Epithelial cell of esophagus (primary cell): ENCODE measurements around the gene MCU.
"Not testable (repeated sequence)": the region's sequence is repeated elsewhere in the genome, so short reads cannot be mapped to it uniquely, and the experiment has no call there.

ENCODE experiments used
- DNase-seq: peaks from one replicate; pipeline ENCODE4 v3.0.0; 2010; ENCODE audit warnings: low read depth
- H3K4me3 ChIP-seq: 2 replicates; pipeline ENCODE4 v1.5.1; 2011; ENCODE audit warnings: mild to moderate bottlenecking, low read length, control low read depth
- CTCF ChIP-seq: IDR thresholded peaks from 2 replicates; pipeline ENCODE4 v1.5.1; 2011; ENCODE audit warnings: low read depth, mild to moderate bottlenecking, low read length, control low read depth, inconsistent platforms; ENCODE audit not compliant: insufficient read depth; ENCODE audit errors: missing control alignments

Gene MCU

GRCh38 chr10:72890086-72890485 lies 198.1 kb downstream of the MCU start:
- H3K4me3 ChIP-seq = no peak overlapping the region
- no peak for TF ChIP-seq CTCF
- DNase-seq = no peak

DNA sequence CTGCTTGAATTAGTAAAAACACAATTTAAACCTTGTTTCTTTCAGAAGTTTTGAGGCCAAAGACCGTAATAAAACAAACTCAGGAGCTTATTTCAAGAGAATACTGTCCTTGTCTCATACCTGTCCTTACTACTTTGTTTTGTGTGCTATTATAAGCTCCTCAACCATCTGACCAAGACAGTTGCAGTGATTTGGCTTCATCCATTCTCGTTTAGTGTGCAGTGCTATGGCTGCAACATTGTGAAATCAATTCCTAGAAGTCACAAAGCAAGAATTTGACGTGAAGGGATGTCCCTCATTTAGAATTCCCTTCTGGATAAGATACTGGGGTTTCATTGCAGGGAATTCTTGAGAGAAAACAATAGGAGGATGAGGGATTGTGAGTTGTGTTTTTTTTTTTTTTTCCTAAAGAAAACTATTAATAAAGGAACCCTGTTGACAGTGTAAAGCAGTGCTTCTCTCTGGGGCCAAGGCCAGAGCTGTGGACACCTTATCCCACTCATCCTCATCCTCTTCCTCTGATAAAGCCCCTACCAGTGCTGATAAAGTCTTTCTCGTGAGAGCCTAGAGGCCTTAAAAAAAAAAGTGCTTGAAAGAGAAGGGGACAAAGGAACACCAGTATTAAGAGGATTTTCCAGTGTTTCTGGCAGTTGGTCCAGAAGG lies 201.3 kb downstream of the MCU start, which contains the start of gene OIT3:
TSS of gene OIT3 (plus strand) at position 604 of the 663 bp plus-strand sequence. CDS start 60 bp downstream, outside the sequence.
- no peak for TF ChIP-seq CTCF
- DNase-seq = no peak
- H3K4me3 ChIP-seq = no peak within 1 kb of the TSS

DNA sequence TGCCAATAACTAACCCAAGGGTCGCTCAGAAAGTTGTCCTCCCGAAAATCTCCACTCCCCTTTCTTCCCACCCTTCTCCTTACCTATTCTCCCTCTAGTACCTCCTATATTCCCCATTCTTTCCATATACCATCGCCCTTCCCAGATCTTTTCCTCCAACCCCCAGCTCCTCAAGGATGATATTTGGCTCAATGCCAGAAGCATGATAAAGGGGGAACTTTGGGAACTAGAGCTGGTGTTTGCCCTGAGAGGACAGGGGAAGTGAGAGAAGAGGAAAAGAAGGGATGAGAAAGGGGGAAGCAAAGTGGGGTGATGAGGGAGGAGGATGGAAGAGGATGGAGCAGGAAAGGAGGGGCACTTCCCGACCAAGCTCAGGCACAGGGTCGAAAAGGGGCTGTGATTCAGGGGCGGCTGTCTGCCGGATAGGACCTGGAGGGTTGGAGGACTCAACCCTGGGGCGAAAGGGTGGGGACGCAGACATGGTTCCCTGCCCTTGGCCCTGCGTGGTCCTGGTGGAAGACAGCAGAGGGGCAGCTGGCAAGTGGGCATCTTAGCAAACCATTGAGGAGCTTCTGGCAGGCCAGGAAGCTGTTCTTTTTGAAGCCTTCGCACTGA lies 203.4 kb downstream of the MCU start:
- H3K4me3 ChIP-seq = no peak overlapping the region
- no peak for DNase-seq
- no peak for TF ChIP-seq CTCF

GRCh38 chr10:72898616-72899015 lies 206.7 kb downstream of the MCU start:
- H3K4me3 ChIP-seq = no peak overlapping the region
- DNase-seq = no peak
- no peak for TF ChIP-seq CTCF

DNA sequence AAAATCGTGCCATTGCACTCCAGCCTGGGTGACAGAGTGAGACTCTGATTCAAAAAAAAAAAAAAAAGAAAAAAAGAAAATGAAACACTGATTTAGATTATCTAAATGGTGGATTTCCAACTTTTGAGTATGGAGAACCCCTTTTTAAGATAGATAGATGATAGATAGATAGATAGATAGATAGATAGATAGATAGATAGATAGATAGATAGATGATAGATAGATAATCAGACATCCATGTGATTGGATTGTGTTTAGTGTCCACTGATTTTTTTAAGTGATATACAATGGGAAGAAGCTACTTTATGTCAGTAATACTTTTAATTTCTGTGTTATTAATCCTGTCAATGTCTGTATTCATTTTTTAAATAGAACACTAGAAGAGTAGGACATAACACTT lies 207.6 kb downstream of the MCU start:
- H3K4me3 ChIP-seq = no peak overlapping the region
- DNase-seq = no peak
- TF ChIP-seq CTCF = no peak

DNA sequence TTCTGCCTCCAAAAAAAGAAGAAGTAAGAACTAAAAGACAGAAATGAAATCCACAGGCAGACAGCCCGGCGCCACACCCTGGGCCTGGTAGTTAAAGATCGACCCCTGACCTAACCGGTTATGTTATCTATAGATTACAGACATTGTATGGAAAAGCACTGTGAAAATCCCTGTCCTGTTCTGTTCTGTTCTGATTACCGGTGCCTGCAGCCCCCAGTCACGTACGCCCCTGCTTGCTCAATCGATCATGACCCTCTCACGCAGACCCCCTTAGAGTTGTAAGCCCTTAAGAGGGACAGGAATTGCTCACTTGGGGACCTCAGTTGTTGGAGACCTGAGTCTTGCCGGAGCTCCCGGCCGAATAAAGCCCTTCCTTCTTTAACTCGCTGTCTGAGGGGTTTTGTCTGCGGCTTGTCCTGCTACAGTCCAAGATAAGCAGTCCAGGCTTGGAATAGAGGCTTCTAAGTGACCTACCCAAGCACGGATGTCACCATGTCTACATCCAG lies 212.1 kb downstream of the MCU start:
- H3K4me3 ChIP-seq, DNase-seq: not testable (repeated sequence)

- no peak for TF ChIP-seq CTCF
- no peak overlapping the region for H3K4me3 ChIP-seq
- DNase-seq = no peak
Measured at GRCh38 chr10:72904806-72905205, 212.9 kb downstream of the MCU start.
